GM21825 (cell line): ENCODE results near the gene WFS1.

Source experiments
- ATAC-seq: cut with Tn5 transposase; IDR thresholded peaks from one replicate; pipeline ENCODE4 v1.9.1; 2021; ENCODE audit warnings: mild to moderate bottlenecking, moderate library complexity; ENCODE audit not compliant: unreplicated experiment

Gene WFS1

DNA sequence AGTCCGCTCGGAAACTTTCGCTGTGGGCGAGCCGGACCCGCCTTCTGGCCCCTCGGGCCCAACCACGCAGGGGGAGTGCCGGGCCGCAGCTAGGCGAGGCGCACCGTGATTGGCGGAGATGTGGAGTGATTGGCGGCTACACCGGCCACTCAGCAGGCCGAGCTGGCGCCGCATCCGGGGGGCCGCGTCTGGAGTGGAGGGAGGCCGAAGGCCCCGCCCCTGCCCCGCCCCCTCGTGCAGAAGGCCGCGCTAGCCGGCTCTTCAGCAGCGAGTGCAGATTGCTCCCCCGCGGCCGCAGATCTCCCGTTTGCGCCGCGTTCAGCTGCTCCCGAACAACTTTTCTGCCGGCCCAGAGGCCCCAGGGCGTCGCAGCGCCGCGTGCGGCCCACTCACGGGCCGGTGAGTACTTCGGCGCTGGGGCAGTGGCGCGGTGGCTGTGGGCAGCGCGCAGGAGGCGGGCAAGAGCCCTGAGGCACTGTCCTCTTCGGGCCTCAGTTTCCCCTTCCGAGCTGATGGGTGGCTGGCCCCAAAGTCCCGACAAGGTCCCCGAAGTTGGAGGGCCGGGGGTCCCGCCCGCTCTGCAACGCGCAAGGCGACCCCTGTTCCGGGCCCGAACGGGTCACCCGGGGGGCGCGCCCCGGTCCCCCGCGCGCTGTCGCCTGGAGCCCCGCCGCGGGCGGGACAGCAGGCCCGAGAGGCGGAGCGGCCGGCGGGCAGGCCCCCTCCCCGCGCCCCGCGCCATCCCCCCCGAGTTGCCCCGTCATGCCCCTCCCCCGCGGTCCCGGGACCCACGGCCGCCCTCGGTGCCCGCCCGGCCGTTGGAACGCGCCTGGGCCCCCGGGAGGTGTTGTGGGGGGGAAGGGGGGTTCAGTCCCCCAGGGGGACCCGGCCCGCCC is at the start of gene WFS1:
TSS of gene WFS1 (plus strand) at position 235 of the 896 bp plus-strand sequence. CDS start 7,606 bp downstream, outside the sequence.
- ATAC-seq, result peak; percentile 100

- ATAC-seq, result no peak
Measured at GRCh38 chr4:6221301-6221850, 48.3 kb upstream of the WFS1 start.

DNA sequence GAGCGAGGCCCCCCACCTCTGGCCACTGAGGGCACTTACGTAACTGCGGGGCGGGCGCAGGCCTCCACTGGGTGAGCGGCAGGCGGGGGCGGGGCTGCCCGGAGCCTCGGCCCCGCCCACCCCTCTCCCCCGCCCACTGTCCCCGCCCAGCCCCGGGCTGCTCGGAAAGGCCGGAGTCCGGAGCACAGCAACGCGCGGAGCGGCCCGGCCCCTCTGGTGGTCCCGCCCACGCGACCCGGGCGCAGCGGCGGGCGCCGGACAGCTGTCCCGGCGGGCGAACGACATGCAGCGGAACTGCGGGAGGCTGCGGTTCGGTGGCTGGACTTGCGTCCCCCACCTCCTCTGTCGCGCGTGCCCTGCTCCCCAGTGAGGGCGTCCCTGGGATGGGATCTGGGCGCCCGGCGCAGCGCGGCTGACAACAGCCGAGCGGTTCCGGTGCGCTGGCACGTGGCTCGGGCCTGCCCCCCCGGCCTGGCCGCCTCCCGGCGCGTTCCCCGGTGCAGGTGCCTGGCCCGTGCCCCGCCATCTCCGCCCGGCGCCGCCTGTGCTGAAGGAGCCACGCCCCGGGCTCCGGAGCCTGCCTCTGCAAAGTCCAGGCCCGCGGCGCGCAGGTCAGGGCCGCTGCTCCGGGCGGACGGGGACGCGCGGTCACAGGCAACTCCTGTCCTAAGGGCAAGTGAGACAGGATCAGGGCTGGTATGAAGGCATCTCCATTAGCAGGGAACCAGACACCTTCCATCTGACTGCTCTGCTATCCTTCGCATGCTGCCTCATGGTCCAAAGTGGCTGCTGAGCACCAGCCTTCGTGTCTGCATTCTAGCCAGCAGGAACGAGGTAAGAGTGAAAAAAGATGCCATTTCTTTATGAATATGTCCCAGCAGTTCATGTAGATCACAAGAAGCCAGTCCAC is 47.5 kb upstream of the WFS1 start:
- no peak for ATAC-seq

- ATAC-seq, result no peak
Measured at GRCh38 chr4:6222761-6223292, 46.8 kb upstream of the WFS1 start.

- ATAC-seq, result no peak
Measured at GRCh38 chr4:6224735-6225134, 44.9 kb upstream of the WFS1 start.

GRCh38 chr4:6225469-6225868 is 44.2 kb upstream of the WFS1 start:
- no peak for ATAC-seq

- no peak for ATAC-seq
Measured at GRCh38 chr4:6226506-6226905, 43.1 kb upstream of the WFS1 start.

- no peak for ATAC-seq
Measured at GRCh38 chr4:6227412-6228157, 42.1 kb upstream of the WFS1 start.

DNA sequence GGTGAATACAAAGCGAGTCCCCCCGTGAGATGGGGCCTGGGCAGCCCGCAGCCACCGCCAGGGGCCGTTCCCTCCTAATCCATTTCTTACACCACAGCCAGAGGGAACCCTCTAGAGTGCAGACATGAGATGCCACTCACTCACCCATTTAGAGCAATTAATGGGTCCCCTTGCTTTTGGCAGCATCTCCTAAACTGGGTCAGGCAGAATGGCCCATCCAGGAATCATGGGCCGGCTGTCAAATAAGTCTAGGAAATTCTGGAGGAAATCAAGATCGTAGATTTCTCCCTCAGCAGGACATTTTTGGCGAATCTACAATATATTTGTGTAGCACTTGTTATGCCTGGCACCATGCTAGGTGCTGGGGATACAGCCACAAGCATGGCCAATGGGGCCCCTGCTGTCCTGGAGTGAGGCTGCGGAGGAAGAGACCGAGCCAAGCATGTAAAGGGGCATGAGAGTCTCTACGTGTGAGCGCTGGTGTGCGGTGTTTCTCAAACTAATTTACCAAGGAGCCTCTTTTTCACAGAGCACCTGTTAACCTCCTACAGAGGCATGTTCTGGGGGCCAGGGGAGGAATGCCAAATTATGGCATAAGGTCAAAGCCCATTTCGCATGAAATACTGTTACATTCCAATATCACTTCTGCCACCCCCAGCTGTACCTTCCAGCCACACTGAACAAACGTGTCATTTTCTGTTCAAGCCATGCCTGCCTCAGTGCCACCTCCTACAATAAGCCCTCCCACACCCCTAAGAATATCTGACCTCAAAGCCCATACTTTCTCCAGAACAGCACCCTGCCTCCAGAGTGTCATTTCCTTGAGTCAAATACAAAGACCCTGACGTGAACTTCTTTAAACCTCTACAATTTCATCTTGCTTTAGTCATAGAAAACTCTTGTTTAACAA is 41.2 kb upstream of the WFS1 start:
- no peak for ATAC-seq

DNA sequence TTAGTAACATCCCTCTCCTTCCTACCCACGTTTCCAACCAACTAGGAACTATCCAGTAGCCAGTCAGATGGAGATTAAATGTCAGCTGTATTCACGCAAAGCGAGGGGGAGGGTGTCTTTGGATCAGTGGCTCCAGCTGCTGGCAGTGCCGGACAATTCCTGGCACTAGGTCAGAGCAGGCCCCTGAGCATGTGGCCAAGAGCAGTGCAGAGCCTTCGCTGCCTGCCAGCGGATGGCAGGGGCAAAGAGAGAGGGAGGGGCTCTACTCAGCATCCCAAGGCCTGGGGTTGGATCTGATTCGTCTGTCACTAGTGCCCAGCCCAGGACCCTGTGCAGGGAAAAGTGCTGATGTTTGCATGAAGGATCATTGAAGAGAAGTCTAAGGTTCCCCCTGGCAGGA is 40.6 kb upstream of the WFS1 start:
- ATAC-seq, result no peak

- ATAC-seq, result no peak
Measured at GRCh38 chr4:6229671-6230501, 39.8 kb upstream of the WFS1 start.

GRCh38 chr4:6230502-6230785 is 39.2 kb upstream of the WFS1 start:
- ATAC-seq, result no peak

DNA sequence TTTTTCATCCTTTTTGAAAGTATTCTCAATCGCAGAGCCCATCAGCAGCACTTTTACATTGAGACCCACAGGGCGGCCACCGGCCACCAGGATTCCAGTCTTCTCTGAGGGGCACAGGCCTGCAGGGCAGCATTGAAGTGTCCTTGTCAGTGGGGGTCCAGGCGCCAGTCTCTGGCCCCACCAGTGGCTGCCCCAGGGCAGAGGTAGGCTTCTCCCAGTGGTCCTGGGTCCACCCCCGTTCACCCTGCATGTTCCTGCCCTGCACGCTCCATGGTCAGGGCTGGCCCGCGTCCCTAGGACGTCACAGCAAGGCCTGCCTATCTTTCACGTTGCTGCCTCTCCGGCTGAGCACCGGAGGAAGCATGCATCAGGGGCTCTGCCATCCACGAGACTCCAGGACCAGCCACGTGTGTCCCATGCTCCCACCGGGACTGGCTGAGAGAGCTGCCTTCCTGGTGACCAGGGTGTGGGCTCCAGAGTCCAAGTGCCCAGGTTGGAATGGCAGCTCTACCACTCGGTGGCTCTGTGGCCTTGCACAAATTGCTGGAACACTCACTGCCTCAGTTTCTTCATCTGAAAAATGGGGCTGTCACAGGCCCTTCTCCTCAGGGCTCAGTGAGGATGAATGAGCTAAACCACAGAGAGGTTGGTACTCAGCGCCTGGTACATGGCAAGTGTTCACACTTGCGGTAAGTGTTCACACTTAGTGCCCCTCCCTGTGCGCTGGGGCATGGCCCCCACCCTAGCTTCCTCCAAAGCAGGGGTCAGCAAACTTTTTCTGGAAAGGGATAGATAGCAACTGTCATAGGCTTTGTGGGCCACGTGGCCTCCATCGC is 38.6 kb upstream of the WFS1 start:
- ATAC-seq, result no peak

GRCh38 chr4:6231663-6232165 is 37.9 kb upstream of the WFS1 start:
- no peak for ATAC-seq

DNA sequence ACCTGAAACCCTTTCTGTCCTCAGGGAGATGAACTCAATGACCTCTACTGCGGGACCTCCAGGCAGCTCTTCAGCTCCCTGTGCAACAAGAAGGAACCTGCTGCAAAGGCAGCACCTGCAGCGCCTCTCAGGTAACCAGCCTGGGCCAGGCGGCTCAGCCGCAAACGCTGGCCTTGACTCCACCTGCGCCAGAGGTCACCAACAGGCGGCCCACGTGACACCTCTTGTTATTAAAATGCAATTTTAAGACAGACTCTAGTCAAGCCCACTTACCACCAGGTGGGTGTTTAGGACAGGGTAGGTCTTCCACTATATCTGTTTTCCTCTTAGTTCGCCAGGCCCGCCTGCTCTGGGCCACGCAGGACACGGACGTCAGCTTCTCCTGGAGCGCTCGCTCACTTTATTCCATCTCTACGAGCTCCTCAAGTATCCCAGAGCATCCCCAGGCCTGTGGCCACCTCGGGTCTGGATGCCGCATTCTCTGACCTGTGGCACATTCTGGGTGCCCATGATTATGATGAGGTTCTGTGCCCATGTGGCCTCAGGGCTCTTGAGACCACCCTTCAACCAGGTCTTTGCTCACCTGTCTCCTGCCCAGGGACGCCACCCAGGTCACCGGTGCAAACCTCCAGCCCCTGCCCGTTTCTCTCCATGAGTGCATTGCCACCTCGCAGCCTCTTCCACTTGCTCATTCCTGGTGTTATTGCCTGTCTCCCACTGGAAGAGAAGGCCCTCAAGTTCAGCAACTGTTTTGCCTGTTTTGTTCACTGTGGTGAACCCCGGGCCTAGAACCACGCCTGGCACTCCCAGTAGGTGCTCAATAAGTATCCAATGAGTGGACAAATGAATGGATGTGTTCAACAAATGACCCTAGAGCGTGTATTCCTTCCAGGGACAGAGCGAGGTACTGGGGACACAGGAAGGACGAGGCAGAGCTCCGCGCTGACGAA is 36.5 kb upstream of the WFS1 start:
- no peak for ATAC-seq

DNA sequence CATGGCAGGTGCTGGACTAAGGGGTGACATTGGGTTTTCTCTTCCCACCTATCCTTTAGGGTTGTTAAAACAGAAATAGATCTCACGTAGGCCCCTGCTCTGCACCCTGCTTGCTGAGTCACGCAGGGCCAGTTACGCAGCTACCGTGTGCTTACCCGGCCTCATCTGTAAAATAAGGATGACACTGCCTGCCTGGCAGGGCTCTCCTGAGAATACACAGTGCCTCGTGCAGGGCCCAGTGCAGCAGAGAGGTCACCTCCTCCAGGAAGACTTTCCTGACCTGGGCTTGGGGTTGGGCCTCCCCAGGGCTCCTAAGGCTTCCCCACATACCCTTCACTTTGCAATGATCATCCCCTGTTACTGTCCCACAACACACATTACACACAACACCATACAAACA is 35.7 kb upstream of the WFS1 start:
- no peak for ATAC-seq

DNA sequence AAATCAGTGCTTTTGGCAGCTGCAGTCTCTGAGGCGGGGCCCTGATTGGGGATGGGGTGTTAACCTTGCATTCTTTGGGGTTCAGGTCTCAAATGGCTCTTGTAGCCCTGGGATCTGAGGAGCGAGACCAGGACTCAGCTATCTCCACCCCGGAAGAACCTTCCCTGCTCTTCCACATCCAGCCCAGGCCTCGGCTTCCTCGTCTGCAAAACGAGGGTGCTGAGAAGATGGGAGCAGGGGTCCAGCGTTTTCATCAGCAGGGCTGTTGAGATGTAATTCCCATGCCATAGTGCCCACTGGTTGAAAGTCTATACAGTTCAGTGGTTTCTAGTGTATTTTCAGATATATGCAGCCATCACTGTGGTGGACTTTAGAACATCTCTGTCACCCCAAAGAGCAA is 34.6 kb upstream of the WFS1 start:
- ATAC-seq, result no peak
